CD4-positive, CD25-positive, alpha-beta regulatory T cell (primary cell): Measurements from ENCODE around the gene LRRC4C. TPM values are rescaled to one million over a fixed set of nuclear protein-coding genes. Genes with fewer than 3 reads are reported as not detected.

Experiments used
- ATAC-seq, 2 donors: fragments of 150-1000 bp; cut with Tn5 transposase; one replicate each; pipeline ENCODE4 v1.10.0; 2021; ENCODE audit warnings: low read depth in 2 of 2, moderate number of reproducible peaks in 2 of 2, moderate library complexity in 1 of 2
- DNase-seq, 3 donors: peaks; one replicate each; pipeline versions ENCODE4 v3.0.0 to v3.0.0-alpha.2; 2012 to 2022; ENCODE audit warnings: mixed read lengths in 1 of 3
- H3K27ac ChIP-seq: one replicate; pipeline ENCODE4 v1.7.0; 2013; ENCODE audit warnings: mild to moderate bottlenecking, low read length; ENCODE audit not compliant: insufficient read depth, poor library complexity, severe bottlenecking
- H3K27me3 ChIP-seq: one replicate; pipeline ENCODE4 v1.7.0; 2013; ENCODE audit warnings: low read length; ENCODE audit not compliant: control insufficient read depth, insufficient read depth
- H3K36me3 ChIP-seq: one replicate; pipeline ENCODE4 v1.7.0; 2013; ENCODE audit warnings: mild to moderate bottlenecking, low read length, moderate library complexity; ENCODE audit not compliant: control insufficient read depth, insufficient read depth
- H3K4me1 ChIP-seq: 2 replicates; pipeline ENCODE4 v1.7.0; 2013; ENCODE audit warnings: mild to moderate bottlenecking, low read length; ENCODE audit not compliant: insufficient read depth, control insufficient read depth, poor library complexity, severe bottlenecking
- H3K4me3 ChIP-seq: one replicate; pipeline ENCODE4 v1.7.0; 2013; ENCODE audit warnings: low read depth, mild to moderate bottlenecking, low read length, moderate library complexity
- H3K9me3 ChIP-seq, 2 experiments: 1 replicate in 1 of 2; 2 replicates in 1 of 2; pipeline ENCODE4 v1.7.0; 2013; ENCODE audit warnings: low read length in 2 of 2, mild to moderate bottlenecking in 1 of 2, moderate library complexity in 1 of 2; ENCODE audit not compliant: control insufficient read depth in 2 of 2
- H3K27ac Mint-ChIP-seq, 3 donors: one replicate each; pipeline ENCODE4 v1.8.0; 2020 to 2022; ENCODE audit warnings: mild to moderate bottlenecking in 3 of 3, mixed read lengths in 3 of 3, moderate library complexity in 2 of 3
- H3K27me3 Mint-ChIP-seq: one replicate; pipeline ENCODE4 v1.8.0; 2022; ENCODE audit warnings: mild to moderate bottlenecking, mixed read lengths
- H3K36me3 Mint-ChIP-seq: one replicate; pipeline ENCODE4 v1.8.0; 2020; ENCODE audit warnings: mixed read lengths
- H3K4me1 Mint-ChIP-seq, 4 donors: one replicate each; pipeline ENCODE4 v1.8.0; 2020 to 2022; ENCODE audit warnings: mixed read lengths in 4 of 4, mild to moderate bottlenecking in 1 of 4
- H3K4me3 Mint-ChIP-seq, 4 donors: one replicate each; pipeline ENCODE4 v1.8.0; 2020 to 2022; ENCODE audit warnings: mild to moderate bottlenecking in 4 of 4, mixed read lengths in 4 of 4, moderate library complexity in 3 of 4
- H3K9me3 Mint-ChIP-seq, 7 donors: one replicate each; pipeline ENCODE4 v1.8.0; 2020 to 2022; ENCODE audit warnings: mixed read lengths in 7 of 7, mild to moderate bottlenecking in 3 of 7, moderate library complexity in 2 of 7
- polyA plus RNA-seq, 4 donors: library from polyadenylated mRNA; unstranded; fragments of 300-500 nt; fragmentation: Illumina TruSeq; gene quantifications; one replicate each; pipeline ENCODE4 v1.2.3, GENCODE V29; 2021
- total RNA-seq: library from RNA; stranded (reverse); gene quantifications from one replicate; pipeline ENCODE4 v1.2.3, GENCODE V29; 2022

The LRRC4C gene
- total and polyA plus RNA-seq, 5 donors from 2014 or later: not detected

- peaks cover 0 to 15% of the 10 kb centered on the region in 2 experiments for H3K9me3 ChIP-seq
- Mint-ChIP-seq H3K9me3 (peaks cover 3 to 19% (median 7%) of the 10 kb centered on the region in 7 donors), H3K4me3 (no peak overlapping the region), H3K27ac (no peak overlapping the region), H3K27me3 (no peaks in the 10 kb centered on the region), H3K36me3 (no peaks in the 10 kb centered on the region), H3K4me1 (no peaks in the 10 kb centered on the region)
- H3K36me3 ChIP-seq: no peaks in the 10 kb centered on the region
- H3K4me1 ChIP-seq: no peaks in the 10 kb centered on the region
- DNase-seq: no peak
- no peak overlapping the region for H3K4me3 ChIP-seq
- no peaks in the 10 kb centered on the region for H3K27me3 ChIP-seq
- no peak for ATAC-seq
- H3K27ac ChIP-seq: no peak overlapping the region
Observed at GRCh38 chr11:40186437-40187263, 1272.8 kb downstream of the LRRC4C start.

- Mint-ChIP-seq H3K27ac (no peak overlapping the region), H3K4me3 (no peak overlapping the region), H3K27me3 (no peaks in the 10 kb centered on the region), H3K9me3 (peaks cover 3 to 19% (median 7%) of the 10 kb centered on the region in 7 donors), H3K4me1 (no peaks in the 10 kb centered on the region), H3K36me3 (no peaks in the 10 kb centered on the region)
- Histone ChIP-seq H3K9me3 (peaks cover 0 to 15% of the 10 kb centered on the region in 2 experiments), H3K36me3 (no peaks in the 10 kb centered on the region), H3K4me3 (no peak overlapping the region), H3K27me3 (no peaks in the 10 kb centered on the region), H3K27ac (no peak overlapping the region), H3K4me1 (no peaks in the 10 kb centered on the region)
- ATAC-seq: no peak
- no peak for DNase-seq
Observed at GRCh38 chr11:40185793-40186192, 1273.7 kb downstream of the LRRC4C start.

- Histone ChIP-seq H3K4me3 (no peak overlapping the region), H3K36me3 (no peaks in the 10 kb centered on the region), H3K27me3 (no peaks in the 10 kb centered on the region), H3K4me1 (no peaks in the 10 kb centered on the region), H3K9me3 (peaks cover 0 to 11% of the 10 kb centered on the region in 2 experiments), H3K27ac (no peak overlapping the region)
- DNase-seq (no peak), ATAC-seq (no peak)
- Mint-ChIP-seq H3K27me3 (no peaks in the 10 kb centered on the region), H3K9me3 (peaks cover 3 to 19% (median 7%) of the 10 kb centered on the region in 7 donors), H3K27ac (no peak overlapping the region), H3K4me3 (no peak overlapping the region), H3K4me1 (no peaks in the 10 kb centered on the region), H3K36me3 (no peaks in the 10 kb centered on the region)
Observed at GRCh38 chr11:40183073-40184064, 1276.1 kb downstream of the LRRC4C start.

- Mint-ChIP-seq H3K4me1 (no peaks in the 10 kb centered on the region), H3K4me3 (no peak overlapping the region), H3K36me3 (no peaks in the 10 kb centered on the region), H3K27me3 (no peaks in the 10 kb centered on the region), H3K27ac (no peak overlapping the region), H3K9me3 (peaks cover 3 to 32% (median 10%) of the 10 kb centered on the region in 7 donors)
- ATAC-seq (no peak), DNase-seq (no peak)
- Histone ChIP-seq H3K27ac (no peak overlapping the region), H3K4me3 (no peak overlapping the region), H3K9me3 (no peaks in the 10 kb centered on the region), H3K36me3 (no peaks in the 10 kb centered on the region), H3K4me1 (no peaks in the 10 kb centered on the region), H3K27me3 (no peaks in the 10 kb centered on the region)
Observed at GRCh38 chr11:40179541-40179940, 1279.9 kb downstream of the LRRC4C start.

- Histone ChIP-seq H3K36me3 (no peaks in the 10 kb centered on the region), H3K9me3 (no peaks in the 10 kb centered on the region), H3K4me1 (no peaks in the 10 kb centered on the region), H3K4me3 (no peak overlapping the region), H3K27ac (no peak overlapping the region), H3K27me3 (no peaks in the 10 kb centered on the region)
- no peak for DNase-seq
- H3K36me3 Mint-ChIP-seq: no peaks in the 10 kb centered on the region
- H3K27me3 Mint-ChIP-seq: no peaks in the 10 kb centered on the region
- H3K4me3 Mint-ChIP-seq: no peak overlapping the region
- H3K9me3 Mint-ChIP-seq: peaks cover 3 to 22% (median 10%) of the 10 kb centered on the region in 7 donors
- H3K27ac Mint-ChIP-seq: no peak overlapping the region
- no peak for ATAC-seq
- H3K4me1 Mint-ChIP-seq: no peaks in the 10 kb centered on the region
Observed at GRCh38 chr11:40178470-40178869, 1281.0 kb downstream of the LRRC4C start.

- Histone ChIP-seq H3K27ac (no peak overlapping the region), H3K27me3 (no peaks in the 10 kb centered on the region), H3K4me3 (no peak overlapping the region), H3K4me1 (no peaks in the 10 kb centered on the region), H3K36me3 (no peaks in the 10 kb centered on the region), H3K9me3 (peaks cover 0 to 2% of the 10 kb centered on the region in 2 experiments)
- no peaks in the 10 kb centered on the region for H3K4me1 Mint-ChIP-seq
- DNase-seq: no peak
- no peak overlapping the region for H3K4me3 Mint-ChIP-seq
- ATAC-seq: no peak
- peaks cover 3 to 29% (median 10%) of the 10 kb centered on the region in 7 donors for H3K9me3 Mint-ChIP-seq
- H3K27me3 Mint-ChIP-seq: no peaks in the 10 kb centered on the region
- no peaks in the 10 kb centered on the region for H3K36me3 Mint-ChIP-seq
- H3K27ac Mint-ChIP-seq: no peak overlapping the region
Observed at GRCh38 chr11:40175980-40176379, 1283.5 kb downstream of the LRRC4C start.

- no peaks in the 10 kb centered on the region for H3K36me3 Mint-ChIP-seq
- H3K9me3 Mint-ChIP-seq: peaks cover 6 to 26% (median 11%) of the 10 kb centered on the region in 7 donors
Observed at GRCh38 chr11:40170078-40170477, 1289.4 kb downstream of the LRRC4C start.

More at GRCh38 chr11:40170078-40170477, 1289.4 kb downstream of the LRRC4C start:
- DNase-seq (no peak), ATAC-seq (no peak)
- no peaks in the 10 kb centered on the region for H3K4me1 ChIP-seq
- Mint-ChIP-seq H3K27ac (no peak overlapping the region), H3K4me3 (no peak overlapping the region), H3K27me3 (no peaks in the 10 kb centered on the region), H3K4me1 (no peaks in the 10 kb centered on the region)
- H3K4me3 ChIP-seq: no peak overlapping the region
- no peaks in the 10 kb centered on the region for H3K36me3 ChIP-seq
- no peaks in the 10 kb centered on the region for H3K27me3 ChIP-seq
- H3K27ac ChIP-seq: no peak overlapping the region
- H3K9me3 ChIP-seq: peaks cover 0 to 2% of the 10 kb centered on the region in 2 experiments
